Activated T-helper 1 cell treated with anti-CD3 and anti-CD28 coated beads, Interleukin-12 subunit alpha, Interleukin-12 subunit beta, Interleukin-2, Interleukin-4 antibody, amounts not matched to agents 30 ng/mL and 10 ng/mL and 1 ng/mL, durations not matched to agents 14 hours and 24 hours and 36 hours (primary cell): Measurements from ENCODE around the gene PARP11. TPM values are rescaled to one million over a fixed set of nuclear protein-coding genes. Genes with fewer than 3 reads are reported as not detected.
"Not testable (repeated sequence)": the region's sequence is repeated elsewhere in the genome, so short reads cannot be mapped to it uniquely, and the experiment has no call there.

Source experiments
- DNase-seq: peaks from one replicate; pipeline ENCODE4 v3.0.0; 2021; ENCODE audit warnings: low spot score
- H3K27ac Mint-ChIP-seq: one replicate; pipeline ENCODE4 v1.8.0; 2021; ENCODE audit warnings: mild to moderate bottlenecking, mixed read lengths
- H3K27me3 Mint-ChIP-seq: one replicate; pipeline ENCODE4 v1.8.0; 2022; ENCODE audit warnings: mild to moderate bottlenecking, moderate library complexity, mixed read lengths; ENCODE audit not compliant: insufficient read depth
- H3K36me3 Mint-ChIP-seq: one replicate; pipeline ENCODE4 v1.8.0; 2021; ENCODE audit warnings: low read depth, mixed read lengths
- H3K4me1 Mint-ChIP-seq: one replicate; pipeline ENCODE4 v1.8.0; 2021; ENCODE audit warnings: low read depth, mixed read lengths
- H3K4me3 Mint-ChIP-seq: one replicate; pipeline ENCODE4 v1.8.0; 2021; ENCODE audit warnings: mild to moderate bottlenecking, moderate library complexity, mixed read lengths
- H3K9me3 Mint-ChIP-seq: one replicate; pipeline ENCODE4 v1.8.0; 2021; ENCODE audit warnings: mixed read lengths
- intact Hi-C: fragments of 100-400 bp; cut with micrococcal nuclease; formaldehyde crosslinking; loops from one replicate; pipeline ENCODE4 v1.15.1; 2024
- total RNA-seq: library from RNA; stranded (reverse); gene quantifications from 2 replicates; pipeline ENCODE4 v1.2.3, GENCODE V29; 2022

PARP11 gene
- total RNA-seq, 1 donor from 2014 or later: 13.9 TPM

DNA sequence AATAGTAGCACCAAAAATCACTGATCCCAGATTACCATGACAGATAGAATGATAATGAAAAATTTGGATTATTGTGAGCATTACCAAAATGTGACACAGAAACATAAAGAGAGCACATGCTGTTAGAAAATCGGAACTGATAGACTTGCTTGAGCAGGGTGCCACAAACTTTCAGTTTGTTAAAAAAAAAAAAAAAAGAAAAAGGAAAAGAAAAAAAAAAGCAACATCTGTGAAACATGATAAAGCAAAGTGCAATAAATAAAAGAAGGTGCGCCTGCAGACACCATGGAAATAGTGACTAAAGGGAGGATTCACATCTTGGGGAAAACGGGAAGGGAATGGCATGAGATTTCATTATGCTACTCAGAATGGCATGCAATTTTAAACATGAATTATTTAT, 6.6 kb upstream of the PARP11 start:
- DNase-seq: no peak
- intact Hi-C loops: no loop called here
- H3K4me1 Mint-ChIP-seq: peaks cover 10% of the 10 kb centered on the region
- no peaks in the 10 kb centered on the region for H3K36me3 Mint-ChIP-seq
- no peaks in the 10 kb centered on the region for H3K9me3 Mint-ChIP-seq
- no peak overlapping the region for H3K27ac Mint-ChIP-seq
- no peak overlapping the region for H3K4me3 Mint-ChIP-seq
- peaks cover 12% of the 10 kb centered on the region for H3K27me3 Mint-ChIP-seq

DNA sequence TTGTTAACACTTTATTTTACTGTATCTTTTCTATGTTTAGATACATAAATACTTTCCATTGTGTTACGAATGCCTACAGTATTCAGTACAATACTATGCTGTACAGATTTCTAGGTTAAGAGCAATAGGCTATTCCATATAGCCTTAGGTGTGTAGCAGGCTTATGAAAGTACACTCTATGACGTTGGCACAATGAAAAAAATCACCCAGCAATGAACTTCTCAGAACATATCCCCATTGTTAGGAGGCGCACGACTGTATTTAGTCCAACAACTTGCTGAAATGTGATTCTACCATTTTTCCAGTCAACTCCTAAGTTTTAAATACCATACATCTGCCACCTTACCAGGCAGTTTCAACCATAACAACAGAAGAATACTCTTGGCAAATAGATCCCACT, 1.8 kb downstream of the PARP11 start:
- Mint-ChIP-seq H3K36me3 (peaks cover 26% of the 10 kb centered on the region), H3K27ac (peak overlapping the region; percentile 99), H3K4me3 (peak overlapping the region; percentile 98), H3K9me3 (peaks cover 15% of the 10 kb centered on the region), H3K27me3 (no peaks in the 10 kb centered on the region), H3K4me1 (peaks cover 58% of the 10 kb centered on the region)
- no peak for DNase-seq
- intact Hi-C loops: loop anchor here (5.0 kb wide), 5 partner anchors 144 to 979 kb away; partner anchors contain the start of gene TULP3

DNA sequence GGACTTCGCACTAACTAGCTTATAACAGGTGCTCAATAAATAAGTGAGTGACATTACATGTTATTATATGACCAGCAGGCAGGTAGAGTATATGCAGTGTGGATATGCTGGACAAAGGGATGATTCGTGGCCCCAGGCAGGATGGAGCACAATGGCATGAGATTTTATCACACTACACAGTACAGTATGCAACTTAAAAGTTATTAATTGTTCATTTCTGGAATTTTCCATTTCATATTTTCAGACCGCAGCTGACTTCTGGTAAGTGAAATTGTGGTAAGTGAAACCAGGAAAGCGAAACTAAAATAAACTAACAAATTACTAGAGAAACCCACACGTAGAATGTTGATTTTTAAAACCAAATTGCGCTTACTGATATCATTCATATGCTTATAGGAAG, 3.3 kb downstream of the PARP11 start:
- Mint-ChIP-seq H3K4me1 (peaks cover 58% of the 10 kb centered on the region), H3K27ac (peak overlapping the region; percentile 84), H3K4me3 (peak overlapping the region; percentile 98), H3K9me3 (peaks cover 30% of the 10 kb centered on the region), H3K27me3 (no peaks in the 10 kb centered on the region), H3K36me3 (peaks cover 38% of the 10 kb centered on the region)
- intact Hi-C loops: loop anchor here (5.0 kb wide), 5 partner anchors 143 to 978 kb away; partner anchors contain the start of gene TULP3
- peak; percentile 27 for DNase-seq

DNA sequence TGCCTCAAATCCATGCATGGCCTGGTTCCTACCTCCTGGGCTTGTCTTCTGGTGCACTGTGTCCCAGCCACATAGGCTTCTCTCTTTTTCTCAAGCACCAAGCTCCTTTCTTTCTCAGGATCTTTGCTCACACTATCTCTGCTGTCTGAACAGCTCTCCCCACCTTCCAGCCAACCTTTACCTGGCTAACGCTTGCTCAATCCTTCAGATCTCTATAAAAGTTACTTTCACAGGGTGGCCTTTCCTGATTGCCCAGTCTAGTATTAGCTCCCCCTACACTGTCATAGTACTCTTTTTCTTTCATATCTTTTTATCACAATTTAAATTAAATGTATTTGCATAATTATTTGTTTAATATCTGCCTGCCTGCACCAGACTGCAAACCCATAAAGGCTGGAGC, 3.8 kb downstream of the PARP11 start:
- intact Hi-C loops: no loop called here
- no peak for DNase-seq
- peaks cover 58% of the 10 kb centered on the region for H3K4me1 Mint-ChIP-seq
- H3K9me3 Mint-ChIP-seq: peaks cover 33% of the 10 kb centered on the region
- peaks cover 41% of the 10 kb centered on the region for H3K36me3 Mint-ChIP-seq
- no peaks in the 10 kb centered on the region for H3K27me3 Mint-ChIP-seq
- peak overlapping the region; percentile 98 for H3K4me3 Mint-ChIP-seq
- H3K27ac Mint-ChIP-seq: peak overlapping the region; percentile 84

DNA sequence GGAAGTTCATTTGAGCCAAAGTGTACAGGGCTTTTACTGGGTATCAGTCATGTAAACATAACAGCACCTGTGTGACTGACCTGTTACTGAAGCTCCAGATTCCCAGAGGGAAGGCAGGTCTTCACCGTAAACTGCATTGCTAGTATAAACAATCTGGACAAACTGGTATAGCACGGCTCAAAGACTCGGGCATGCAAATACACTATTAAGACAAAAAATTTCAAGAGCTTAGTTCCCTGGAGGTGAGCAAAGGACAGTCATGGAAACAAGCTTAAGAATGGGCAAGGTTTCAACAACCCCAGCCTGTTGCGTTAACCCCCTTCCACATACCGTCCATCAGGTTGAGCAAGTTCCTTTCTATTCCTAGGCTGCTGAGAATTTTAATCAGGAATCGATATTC, 9.4 kb downstream of the PARP11 start:
- H3K36me3 Mint-ChIP-seq: peaks cover 49% of the 10 kb centered on the region
- H3K4me1 Mint-ChIP-seq: peaks cover 12% of the 10 kb centered on the region
- H3K27ac Mint-ChIP-seq: no peak overlapping the region
- peaks cover 29% of the 10 kb centered on the region for H3K9me3 Mint-ChIP-seq
- no peaks in the 10 kb centered on the region for H3K27me3 Mint-ChIP-seq
- no peak for DNase-seq
- intact Hi-C loops: no loop called here
- H3K4me3 Mint-ChIP-seq: no peak overlapping the region

DNA sequence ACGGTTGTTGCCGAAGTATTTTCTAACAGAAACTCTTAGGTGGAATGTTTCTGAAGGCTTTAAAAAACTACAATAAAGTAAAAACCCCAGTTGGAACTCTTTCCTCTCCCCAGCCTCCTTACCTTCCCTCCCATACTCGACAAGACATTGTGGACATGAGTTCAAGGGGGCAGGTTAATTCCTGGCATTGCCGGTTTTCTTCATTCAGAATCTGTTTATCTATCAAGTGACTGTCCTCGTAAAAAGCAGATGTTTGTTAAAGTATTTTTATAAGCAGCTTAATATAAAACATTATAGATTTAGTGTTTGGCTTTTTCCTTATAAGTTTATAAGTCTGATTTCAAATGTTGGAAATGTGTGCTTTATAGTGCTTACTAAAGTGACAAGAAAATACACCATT, 30.7 kb downstream of the PARP11 start:
- H3K27me3 Mint-ChIP-seq: no peaks in the 10 kb centered on the region
- peaks cover 5% of the 10 kb centered on the region for H3K9me3 Mint-ChIP-seq
- H3K36me3 Mint-ChIP-seq: peaks cover 19% of the 10 kb centered on the region
- H3K27ac Mint-ChIP-seq: no peak overlapping the region
- intact Hi-C loops: no loop called here
- no peak overlapping the region for H3K4me3 Mint-ChIP-seq
- peaks cover 18% of the 10 kb centered on the region for H3K4me1 Mint-ChIP-seq
- no peak for DNase-seq

DNA sequence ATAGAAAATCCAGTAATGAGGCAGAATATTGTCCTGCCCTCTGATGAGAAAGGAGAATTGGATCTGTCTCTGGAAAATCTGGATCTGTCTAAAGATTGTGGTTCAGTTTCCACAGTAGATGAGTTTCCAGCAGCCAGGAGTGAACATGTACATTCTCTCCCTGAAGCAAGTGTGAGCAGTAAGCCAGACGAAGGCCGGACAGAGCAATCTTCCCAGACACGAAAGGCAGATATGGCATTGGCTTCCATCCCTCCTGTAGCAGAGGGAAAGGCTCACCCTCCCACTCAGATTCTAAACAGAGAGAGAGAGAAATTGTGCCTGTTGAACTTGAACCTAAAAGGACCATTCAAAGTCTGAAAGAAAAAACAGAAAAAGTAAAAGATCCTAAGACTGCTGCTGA, 31.4 kb downstream of the PARP11 start:
- Mint-ChIP-seq H3K4me3 (no peak overlapping the region), H3K36me3 (peaks cover 17% of the 10 kb centered on the region), H3K9me3 (no peaks in the 10 kb centered on the region), H3K4me1 (peaks cover 25% of the 10 kb centered on the region), H3K27me3 (no peaks in the 10 kb centered on the region), H3K27ac (no peak overlapping the region)
- intact Hi-C loops: no loop called here
- DNase-seq: no peak

DNA sequence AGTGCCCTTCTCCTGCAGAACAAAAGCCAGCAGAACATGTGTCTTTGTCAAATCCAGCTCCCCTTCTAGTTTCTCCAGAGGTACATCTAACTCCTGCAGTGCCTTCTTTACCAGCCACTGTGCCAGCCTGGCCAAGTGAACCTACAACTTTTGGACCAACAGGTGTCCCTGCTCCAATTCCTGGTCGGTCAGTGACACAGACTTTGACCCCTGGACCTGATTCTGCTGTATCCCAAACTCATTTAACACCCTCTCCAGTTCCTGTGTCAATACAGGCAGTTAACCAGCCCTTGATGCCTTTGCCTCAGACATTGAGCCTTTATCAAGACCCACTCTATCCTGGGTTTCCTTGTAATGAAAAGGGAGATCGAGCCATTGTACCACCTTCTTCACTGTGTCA, 32.4 kb downstream of the PARP11 start:
- DNase-seq, H3K27me3 Mint-ChIP-seq, H3K27ac Mint-ChIP-seq, intact Hi-C loops, H3K4me3 Mint-ChIP-seq, H3K9me3 Mint-ChIP-seq: not testable (repeated sequence)
- Mint-ChIP-seq H3K4me1 (peaks cover 30% of the 10 kb centered on the region), H3K36me3 (peaks cover 17% of the 10 kb centered on the region)

DNA sequence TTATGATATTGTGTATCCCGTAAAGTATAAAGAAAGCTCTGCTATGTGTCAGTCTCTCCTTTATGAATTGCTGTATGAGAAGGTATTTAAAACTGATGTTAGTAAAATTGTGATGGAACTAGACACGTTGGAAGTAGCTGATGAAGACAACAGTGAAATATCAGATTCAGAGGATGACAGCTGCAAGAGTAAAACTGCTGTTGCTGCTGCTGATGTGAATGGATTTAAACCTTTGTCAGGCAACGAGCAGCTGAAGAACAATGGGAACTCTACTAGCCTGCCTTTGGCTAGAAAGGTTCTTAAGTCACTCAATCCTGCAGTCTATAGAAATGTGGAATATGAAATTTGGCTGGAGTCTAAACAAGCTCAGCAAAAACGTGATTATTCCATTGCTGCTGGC, 33.5 kb downstream of the PARP11 start:
- intact Hi-C loops, DNase-seq, H3K9me3 Mint-ChIP-seq, H3K27ac Mint-ChIP-seq, H3K4me3 Mint-ChIP-seq, H3K27me3 Mint-ChIP-seq: not testable (repeated sequence)
- H3K4me1 Mint-ChIP-seq: peaks cover 30% of the 10 kb centered on the region
- H3K36me3 Mint-ChIP-seq: peaks cover 19% of the 10 kb centered on the region

DNA sequence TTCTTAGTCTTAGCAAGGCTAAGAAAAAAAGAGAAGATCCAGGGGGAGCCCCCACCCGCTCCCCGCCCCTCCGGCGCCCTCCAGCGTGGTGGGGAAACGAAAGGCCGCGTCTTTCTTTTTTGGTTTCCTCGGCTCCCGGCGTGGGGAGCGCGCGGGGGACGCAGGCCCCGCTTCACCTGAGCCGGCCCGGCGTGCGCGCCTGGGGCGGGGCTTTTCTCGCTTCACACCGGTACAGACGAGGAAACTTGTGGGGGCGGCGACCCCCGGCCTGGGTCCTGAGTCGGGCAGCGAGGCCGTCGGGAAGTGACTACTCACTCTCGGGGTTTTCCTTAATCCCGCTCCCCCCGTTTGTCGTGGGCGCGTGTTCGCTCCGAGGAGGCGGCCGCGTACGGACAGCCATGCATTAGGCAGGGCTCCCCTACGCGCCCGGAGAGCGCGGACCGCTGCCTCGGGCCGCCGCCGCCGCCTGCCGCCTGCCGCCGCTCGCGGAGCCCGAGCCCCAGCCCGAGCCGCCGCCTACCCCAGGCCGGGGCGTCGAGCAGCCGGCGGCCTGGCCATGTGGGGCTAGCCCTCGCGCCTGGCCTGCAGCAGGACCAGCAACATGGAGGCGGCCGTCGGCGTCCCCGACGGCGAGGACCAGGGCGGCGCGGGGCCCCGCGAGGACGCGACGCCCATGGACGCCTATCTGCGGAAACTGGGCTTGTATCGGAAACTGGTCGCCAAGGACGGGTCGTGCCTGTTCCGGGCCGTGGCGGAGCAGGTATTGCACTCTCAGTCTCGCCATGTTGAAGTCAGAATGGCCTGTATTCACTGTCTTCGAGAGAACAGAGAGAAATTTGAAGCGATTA, 34.3 kb downstream of the PARP11 start:
- H3K4me1 Mint-ChIP-seq: peaks cover 30% of the 10 kb centered on the region
- DNase-seq, H3K27ac Mint-ChIP-seq, intact Hi-C loops, H3K9me3 Mint-ChIP-seq, H3K27me3 Mint-ChIP-seq, H3K4me3 Mint-ChIP-seq: not testable (repeated sequence)
- peaks cover 14% of the 10 kb centered on the region for H3K36me3 Mint-ChIP-seq

DNA sequence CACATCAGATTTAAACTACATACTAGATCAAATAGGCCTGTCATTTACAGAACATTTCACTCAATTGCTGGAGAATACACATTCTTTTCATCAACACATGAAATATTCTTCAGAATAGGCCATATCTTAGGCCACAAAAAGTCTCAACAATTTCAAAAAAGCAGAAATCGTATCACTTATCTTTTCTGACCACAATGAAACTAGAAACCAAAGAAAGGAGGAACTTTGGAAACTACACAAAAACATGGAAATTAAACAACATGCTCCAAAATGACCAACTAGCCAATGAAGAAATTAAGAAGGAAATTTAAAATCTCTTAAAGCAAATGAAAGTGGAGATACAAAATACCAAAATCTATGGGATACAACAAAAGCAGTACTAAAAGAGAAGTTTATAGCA, 35.1 kb downstream of the PARP11 start:
- peaks cover 23% of the 10 kb centered on the region for H3K4me1 Mint-ChIP-seq
- H3K27ac Mint-ChIP-seq: peak overlapping the region; percentile 40
- intact Hi-C loops: no loop called here
- H3K27me3 Mint-ChIP-seq: no peaks in the 10 kb centered on the region
- peak overlapping the region; percentile 55 for H3K4me3 Mint-ChIP-seq
- peaks cover 14% of the 10 kb centered on the region for H3K36me3 Mint-ChIP-seq
- H3K9me3 Mint-ChIP-seq: no peaks in the 10 kb centered on the region
- DNase-seq: no peak

DNA sequence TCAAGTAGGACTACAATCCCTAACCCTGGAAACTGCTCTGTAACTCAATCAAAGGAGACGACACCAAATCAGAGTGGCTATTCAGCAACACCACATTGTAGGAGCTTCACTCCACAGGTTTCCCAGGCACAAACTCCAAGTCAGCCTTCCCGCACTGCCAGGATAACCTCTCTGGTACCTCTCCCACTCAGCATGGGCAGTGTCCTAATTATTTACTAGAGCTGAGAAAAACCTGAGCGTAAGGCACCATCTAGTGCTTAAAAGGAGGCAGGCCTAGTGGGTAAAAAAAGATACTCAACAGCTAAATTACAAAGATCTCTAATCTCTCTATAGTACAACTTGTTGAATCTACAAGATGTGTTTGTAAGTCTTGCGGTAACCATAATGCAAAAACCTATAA, 36.1 kb downstream of the PARP11 start:
- intact Hi-C loops: no loop called here
- Mint-ChIP-seq H3K27me3 (no peaks in the 10 kb centered on the region), H3K4me3 (no peak overlapping the region), H3K36me3 (peaks cover 14% of the 10 kb centered on the region), H3K27ac (no peak overlapping the region), H3K4me1 (peaks cover 23% of the 10 kb centered on the region), H3K9me3 (no peaks in the 10 kb centered on the region)
- DNase-seq: no peak

DNA sequence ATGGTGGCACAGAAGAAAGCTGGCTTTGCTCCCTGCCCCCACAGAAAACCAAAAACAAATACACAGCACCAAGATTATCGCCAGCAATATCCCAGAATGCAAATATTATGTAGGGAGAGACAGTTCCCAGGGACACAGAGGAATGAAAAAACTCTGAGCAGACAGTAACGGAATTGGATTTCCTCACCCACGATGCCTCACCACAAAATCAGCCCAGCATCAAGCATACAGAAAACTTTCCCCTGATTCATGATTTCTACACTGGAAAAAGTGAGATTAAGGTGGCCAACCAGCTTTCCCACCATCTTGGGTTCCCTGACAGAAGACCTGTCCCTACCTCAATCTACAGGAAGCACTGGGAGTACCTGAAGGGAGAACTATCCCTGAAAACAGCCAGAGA, 36.6 kb downstream of the PARP11 start:
- H3K27me3 Mint-ChIP-seq: no peaks in the 10 kb centered on the region
- H3K4me3 Mint-ChIP-seq: no peak overlapping the region
- peaks cover 23% of the 10 kb centered on the region for H3K4me1 Mint-ChIP-seq
- no peak for DNase-seq
- intact Hi-C loops: no loop called here
- no peak overlapping the region for H3K27ac Mint-ChIP-seq
- no peaks in the 10 kb centered on the region for H3K9me3 Mint-ChIP-seq
- H3K36me3 Mint-ChIP-seq: peaks cover 15% of the 10 kb centered on the region
